ENCODE results near the gene CHPF2.

GRCh38 chr7:151210087-151210854 lies 22.0 kb upstream of the CHPF2 start, which contains the start of gene H2BK1:
- TF ChIP-seq POLR2A (IDR thresholded peaks at IDR 0.05) (no peak), CTCF (IDR thresholded peaks at IDR 0.05) (no peak)
